Karpas-422 (cell line): ENCODE measurements around the gene IL1RN. TPM values are rescaled to one million over a fixed set of nuclear protein-coding genes. Genes with fewer than 3 reads are reported as not detected.

Experiments used
- DNase-seq: peaks from one replicate; pipeline ENCODE4 v3.0.0-alpha.2; 2015
- H2AFZ ChIP-seq: fragments of 200-600 bp; sonication (generic); 2 replicates; pipeline ENCODE4 v1.6.1; 2014; ENCODE audit warnings: antibody characterized with exemption, low read length, mixed read lengths
- H3K27ac ChIP-seq: fragments of 200-600 bp; sonication (generic); 2 replicates; pipeline ENCODE4 v1.5.1; 2014; ENCODE audit warnings: mild to moderate bottlenecking, low read length, moderate library complexity
- H3K27me3 ChIP-seq: fragments of 200-600 bp; sonication (generic); 2 replicates; pipeline ENCODE4 v1.6.1; 2014; ENCODE audit warnings: low read length, mixed read lengths
- H3K36me3 ChIP-seq: fragments of 200-600 bp; sonication (generic); 2 replicates; pipeline ENCODE4 v1.6.1; 2014; ENCODE audit warnings: low read length, mixed read lengths; ENCODE audit not compliant: insufficient read depth
- H3K4me1 ChIP-seq: fragments of 200-600 bp; sonication (generic); 2 replicates; pipeline ENCODE4 v1.6.1; 2014; ENCODE audit warnings: mild to moderate bottlenecking, low read length, mixed read lengths
- H3K4me2 ChIP-seq: fragments of 200-600 bp; sonication (generic); 2 replicates; pipeline ENCODE4 v1.6.1; 2014; ENCODE audit warnings: low read length, low read depth, mild to moderate bottlenecking; ENCODE audit not compliant: poor library complexity, severe bottlenecking
- H3K4me3 ChIP-seq: fragments of 200-600 bp; sonication (generic); 2 replicates; pipeline ENCODE4 v1.5.1; 2014; ENCODE audit warnings: mild to moderate bottlenecking, antibody characterized with exemption, low read length, mixed read lengths
- H3K79me2 ChIP-seq: fragments of 200-600 bp; sonication (generic); 2 replicates; pipeline ENCODE4 v1.6.1; 2014; ENCODE audit warnings: mild to moderate bottlenecking, low read length, mixed read lengths
- H3K9ac ChIP-seq: fragments of 200-600 bp; sonication (generic); 2 replicates; pipeline ENCODE4 v1.6.0; 2014; ENCODE audit warnings: low read length
- H3K9me2 ChIP-seq: fragments of 200-600 bp; sonication (generic), shearing (Covaris generic); replicated peaks from 2 replicates; pipeline ENCODE4 v1.6.0; 2014; ENCODE audit warnings: mild to moderate bottlenecking, low read length, moderate library complexity; ENCODE audit not compliant: insufficient read depth
- H3K9me3 ChIP-seq: fragments of 300-700, 200-600 bp; sonication (generic); 2 replicates; pipeline ENCODE4 v1.6.1; 2014; ENCODE audit warnings: low read length, mixed read lengths
- H4K20me1 ChIP-seq: fragments of 200-600 bp; sonication (generic); 2 replicates; pipeline ENCODE4 v1.6.1; 2014; ENCODE audit warnings: mild to moderate bottlenecking, antibody characterized with exemption, low read length, low read depth; ENCODE audit not compliant: insufficient read depth
- total RNA-seq: library from RNA; depleted of rRNA; stranded (reverse); fragments of >200 nt; shearing (Covaris generic); gene quantifications from 2 replicates; pipeline ENCODE4 v1.2.3, GENCODE V29; 2014; ENCODE audit warnings: low replicate concordance

Gene IL1RN
- total RNA-seq, 1 experiment from 2014 or later, result not detected

- H3K36me3 ChIP-seq, result no peaks in the 10 kb centered on the region
- no peak overlapping the region for H2AFZ ChIP-seq
- H3K27ac ChIP-seq, result no peak overlapping the region
- H3K27me3 ChIP-seq, result 0 out of 2 replicates have a peak, but pooled peaks cover 2% of the 10 kb centered on the region
- H3K9ac ChIP-seq, result no peak overlapping the region
- peak; percentile 69 for DNase-seq
- H3K9me2 ChIP-seq, result no peaks in the 10 kb centered on the region
- H3K4me1 ChIP-seq, result no peaks in the 10 kb centered on the region
- no peaks in the 10 kb centered on the region for H3K79me2 ChIP-seq
- H3K4me2 ChIP-seq, result no peak overlapping the region
- no peaks in the 10 kb centered on the region for H3K9me3 ChIP-seq
- no peaks in the 10 kb centered on the region for H4K20me1 ChIP-seq
- H3K4me3 ChIP-seq, result no peak overlapping the region
Measured at GRCh38 chr2:113136828-113137775, 9.7 kb downstream of the IL1RN start.

GRCh38 chr2:113137827-113138226 is 10.4 kb downstream of the IL1RN start:
- Histone ChIP-seq H3K9me3 (no peaks in the 10 kb centered on the region), H2AFZ (no peak overlapping the region), H3K4me2 (no peak overlapping the region), H3K4me3 (no peak overlapping the region), H3K36me3 (no peaks in the 10 kb centered on the region), H4K20me1 (no peaks in the 10 kb centered on the region), H3K9me2 (no peaks in the 10 kb centered on the region), H3K79me2 (no peaks in the 10 kb centered on the region), H3K4me1 (no peaks in the 10 kb centered on the region), H3K9ac (no peak overlapping the region), H3K27me3 (0 out of 2 replicates have a peak, but pooled peaks cover 2% of the 10 kb centered on the region), H3K27ac (no peak overlapping the region)
- DNase-seq, result no peak

GRCh38 chr2:113138428-113139322 is 11.3 kb downstream of the IL1RN start:
- no peaks in the 10 kb centered on the region for H3K79me2 ChIP-seq
- H3K4me1 ChIP-seq, result no peaks in the 10 kb centered on the region
- no peak overlapping the region for H3K27ac ChIP-seq
- peak; percentile 89 for DNase-seq
- no peaks in the 10 kb centered on the region for H3K36me3 ChIP-seq
- H3K27me3 ChIP-seq, result no peaks in the 10 kb centered on the region
- H3K4me3 ChIP-seq, result no peak overlapping the region
- H3K9me3 ChIP-seq, result no peaks in the 10 kb centered on the region
- peak overlapping the region; percentile 69; the same call in 1 of the 2 replicates for H2AFZ ChIP-seq
- no peaks in the 10 kb centered on the region for H4K20me1 ChIP-seq
- no peaks in the 10 kb centered on the region for H3K9me2 ChIP-seq
- no peak overlapping the region; the same call in 1 of the 2 replicates for H3K9ac ChIP-seq
- no peak overlapping the region for H3K4me2 ChIP-seq

- Histone ChIP-seq H3K4me2 (no peak overlapping the region), H2AFZ (no peak overlapping the region), H3K9ac (no peak overlapping the region), H3K36me3 (no peaks in the 10 kb centered on the region), H3K27ac (no peak overlapping the region), H3K79me2 (no peaks in the 10 kb centered on the region), H3K9me2 (no peaks in the 10 kb centered on the region), H3K4me1 (no peaks in the 10 kb centered on the region), H3K27me3 (no peaks in the 10 kb centered on the region), H4K20me1 (no peaks in the 10 kb centered on the region), H3K9me3 (no peaks in the 10 kb centered on the region), H3K4me3 (no peak overlapping the region)
- no peak for DNase-seq
Measured at GRCh38 chr2:113141451-113141850, 14.1 kb downstream of the IL1RN start.

- no peak for DNase-seq
- Histone ChIP-seq H2AFZ (no peak overlapping the region), H3K4me1 (no peaks in the 10 kb centered on the region), H3K36me3 (no peaks in the 10 kb centered on the region), H4K20me1 (no peaks in the 10 kb centered on the region), H3K79me2 (no peaks in the 10 kb centered on the region), H3K4me2 (no peak overlapping the region), H3K27ac (no peak overlapping the region), H3K27me3 (no peaks in the 10 kb centered on the region), H3K4me3 (no peak overlapping the region), H3K9me3 (no peaks in the 10 kb centered on the region), H3K9ac (no peak overlapping the region), H3K9me2 (no peaks in the 10 kb centered on the region)
Measured at GRCh38 chr2:113142290-113142689, 14.9 kb downstream of the IL1RN start.

GRCh38 chr2:113144259-113144658 is 16.9 kb downstream of the IL1RN start:
- H3K79me2 ChIP-seq, result no peaks in the 10 kb centered on the region
- H3K4me3 ChIP-seq, result no peak overlapping the region
- no peaks in the 10 kb centered on the region for H4K20me1 ChIP-seq
- H3K4me1 ChIP-seq, result no peaks in the 10 kb centered on the region
- H3K27me3 ChIP-seq, result no peaks in the 10 kb centered on the region
- H3K27ac ChIP-seq, result no peak overlapping the region
- DNase-seq, result no peak
- H2AFZ ChIP-seq, result no peak overlapping the region
- no peaks in the 10 kb centered on the region for H3K9me2 ChIP-seq
- H3K36me3 ChIP-seq, result no peaks in the 10 kb centered on the region
- no peaks in the 10 kb centered on the region for H3K9me3 ChIP-seq
- H3K9ac ChIP-seq, result no peak overlapping the region
- H3K4me2 ChIP-seq, result no peak overlapping the region

- H3K9me3 ChIP-seq, result no peaks in the 10 kb centered on the region
- no peaks in the 10 kb centered on the region for H4K20me1 ChIP-seq
- no peak overlapping the region for H2AFZ ChIP-seq
- H3K9ac ChIP-seq, result no peak overlapping the region
- no peak overlapping the region for H3K27ac ChIP-seq
- no peaks in the 10 kb centered on the region for H3K79me2 ChIP-seq
- H3K4me2 ChIP-seq, result no peak overlapping the region
- no peaks in the 10 kb centered on the region for H3K9me2 ChIP-seq
- DNase-seq, result no peak
- no peak overlapping the region for H3K4me3 ChIP-seq
- H3K36me3 ChIP-seq, result no peaks in the 10 kb centered on the region
- no peaks in the 10 kb centered on the region for H3K4me1 ChIP-seq
- no peaks in the 10 kb centered on the region for H3K27me3 ChIP-seq
Measured at GRCh38 chr2:113148606-113149552, 21.5 kb downstream of the IL1RN start.
